ENCODE measurements around the gene GSG1L. TPM values are rescaled to one million over a fixed set of nuclear protein-coding genes. Genes with fewer than 3 reads are reported as not detected.

GSG1L gene
- polyA plus RNA-seq, 4 donors, result 0.63 to 1.9 (median 0.65) TPM

DNA sequence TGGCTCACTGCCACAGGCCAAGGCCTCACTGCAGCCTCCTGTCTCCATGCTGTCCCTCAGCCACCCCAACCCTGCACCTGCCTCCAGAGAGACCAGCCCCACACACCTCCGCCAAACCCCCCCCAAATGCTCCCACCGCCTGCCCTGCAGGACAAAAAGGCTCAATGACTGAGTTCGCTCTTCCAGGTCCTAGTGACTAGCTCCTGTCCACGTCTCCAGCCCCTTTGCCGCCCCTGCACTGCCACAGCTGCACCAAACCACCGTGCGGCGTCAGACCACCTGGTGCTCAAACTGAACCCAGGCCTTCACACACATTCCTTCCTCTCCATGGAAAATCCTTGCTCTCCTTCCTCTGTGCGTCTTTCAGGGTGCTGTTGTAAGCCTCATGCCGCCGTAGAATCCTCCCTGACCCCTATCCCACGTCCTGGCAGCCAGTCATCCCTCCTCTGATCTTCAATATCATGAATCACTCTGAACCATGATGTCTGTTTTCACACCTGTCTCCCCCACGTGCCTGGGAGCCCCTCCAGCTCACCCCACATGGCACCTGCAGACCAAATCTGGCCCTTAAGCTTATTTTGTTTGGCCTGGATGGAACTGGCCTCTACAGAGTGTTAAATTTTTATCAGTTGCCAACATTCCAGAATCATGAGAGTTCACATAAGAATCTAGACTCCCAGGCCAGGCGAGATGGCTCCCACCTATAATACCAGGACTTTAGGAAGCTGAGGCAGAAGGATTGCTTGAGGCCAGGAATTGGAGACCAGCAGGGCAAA is 4.3 kb upstream of the GSG1L start:
- no peak for DNase-seq (ENCODE audit: low read depth in 4 of 4, low spot score in 3 of 4)

DNA sequence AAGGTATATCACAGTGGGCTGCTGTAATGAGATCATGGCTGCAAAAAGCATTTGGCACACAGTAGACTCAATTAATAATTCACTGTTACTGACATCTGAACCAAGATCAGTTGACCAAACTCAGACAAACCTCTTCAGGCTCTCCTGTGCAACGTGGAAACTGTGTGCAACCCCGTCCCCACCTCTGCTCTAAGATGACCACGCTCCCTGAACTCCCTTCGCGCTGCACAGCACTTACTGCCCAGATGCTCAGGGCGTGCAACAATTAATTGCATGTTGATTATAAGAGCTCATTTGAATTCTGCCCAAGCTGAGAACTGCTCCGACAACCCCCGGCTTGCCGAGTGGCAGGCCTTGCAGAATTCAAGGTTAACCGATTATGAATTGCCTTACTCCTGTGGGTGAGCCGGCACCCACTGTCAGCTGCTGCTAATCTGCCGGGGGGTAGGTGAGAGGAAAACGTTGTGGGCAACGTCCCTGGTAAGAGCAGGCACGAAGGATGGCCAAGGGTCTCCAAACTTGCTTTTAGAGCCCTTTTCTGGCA is 1.3 kb upstream of the GSG1L start:
- no peak for DNase-seq (ENCODE audit: low read depth in 4 of 4, low spot score in 3 of 4)

DNA sequence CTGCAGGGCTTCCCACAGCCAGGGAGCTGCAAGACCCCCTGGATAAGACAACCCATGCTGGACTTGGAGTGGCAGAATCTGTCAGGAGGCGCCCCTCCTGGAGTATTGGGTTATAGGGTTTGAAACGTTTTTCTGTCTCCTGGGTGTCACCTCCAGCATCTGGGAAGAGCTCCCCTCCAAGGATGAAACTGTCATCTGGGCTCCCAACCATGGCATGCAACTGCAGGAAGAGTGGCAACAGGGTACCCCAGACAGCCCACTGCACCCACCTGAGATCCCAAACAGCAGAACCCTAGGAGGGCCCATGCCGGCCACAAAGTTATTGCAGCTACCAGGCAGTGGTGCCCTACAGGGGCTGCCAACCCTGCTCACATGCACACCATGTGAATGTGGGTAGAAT is 636 bp upstream of the GSG1L start:
- DNase-seq (ENCODE audit: low read depth in 4 of 4, low spot score in 3 of 4), result no peak

DNA sequence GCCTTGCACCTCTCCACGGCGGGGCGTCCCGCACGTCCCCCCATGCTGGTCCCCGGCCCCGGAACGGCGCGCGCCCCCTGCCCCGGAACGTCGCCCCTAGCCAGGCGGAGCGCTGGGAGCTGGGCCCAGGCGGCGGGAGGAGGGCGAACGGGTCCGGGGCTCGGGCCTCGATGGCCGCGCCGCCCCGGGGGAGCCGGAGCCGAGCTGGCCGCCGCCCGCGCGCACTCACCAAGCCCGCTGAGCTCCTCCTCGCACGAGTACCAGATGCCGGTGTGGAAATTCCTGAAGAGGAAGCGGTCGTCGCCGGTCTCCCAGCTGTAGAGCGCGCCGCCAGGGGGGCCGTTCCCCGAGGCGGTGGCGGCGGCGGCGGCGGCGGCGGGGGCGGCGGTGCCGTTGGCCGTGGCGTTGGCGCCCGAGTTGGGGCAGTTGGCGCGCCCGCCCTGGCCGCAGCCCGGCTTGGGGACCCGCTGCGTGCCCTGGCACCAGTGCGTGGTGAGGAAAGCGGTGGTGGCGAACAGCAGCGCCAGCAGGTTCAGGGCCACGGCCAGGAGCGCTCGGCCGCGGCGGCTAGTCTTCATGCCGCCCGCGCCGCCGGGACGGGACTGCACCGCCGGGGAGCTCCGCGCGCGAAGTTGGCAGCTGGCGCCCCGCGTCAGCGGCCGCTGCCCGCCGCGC is 530 bp downstream of the GSG1L start:
- DNase-seq (ENCODE audit: low read depth in 4 of 4, low spot score in 3 of 4), result no peak

DNA sequence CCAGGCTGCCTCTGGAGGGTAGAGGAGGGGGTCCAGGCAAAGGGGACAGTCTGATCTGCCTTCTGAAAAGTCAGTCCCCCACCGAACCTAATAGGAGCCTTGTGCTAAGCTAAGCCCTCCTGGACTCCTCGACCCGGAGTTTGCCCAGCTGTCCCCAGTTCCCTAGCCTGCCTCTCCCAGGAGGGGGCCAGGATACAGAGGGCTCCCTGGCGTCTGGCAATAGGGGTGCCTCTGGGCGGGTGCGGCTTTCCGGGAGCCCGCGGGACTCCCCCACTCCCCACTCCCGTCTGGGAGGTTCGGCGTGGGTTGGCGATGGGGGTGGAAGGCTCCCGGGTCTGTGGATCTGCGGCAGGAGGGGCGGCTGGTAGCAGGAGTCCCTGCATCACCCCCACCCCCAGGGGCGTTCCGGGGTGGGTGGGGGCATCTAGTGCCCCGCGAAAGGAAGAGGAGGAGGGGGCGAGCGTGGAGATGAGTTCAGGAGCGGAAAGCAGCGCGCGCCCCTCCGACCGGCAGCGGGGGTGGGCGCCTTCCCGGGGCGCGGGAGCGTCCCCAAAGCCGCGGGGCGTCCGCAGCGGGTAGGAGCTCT is 1.2 kb downstream of the GSG1L start:
- no peak for DNase-seq (ENCODE audit: low read depth in 4 of 4, low spot score in 3 of 4)

DNA sequence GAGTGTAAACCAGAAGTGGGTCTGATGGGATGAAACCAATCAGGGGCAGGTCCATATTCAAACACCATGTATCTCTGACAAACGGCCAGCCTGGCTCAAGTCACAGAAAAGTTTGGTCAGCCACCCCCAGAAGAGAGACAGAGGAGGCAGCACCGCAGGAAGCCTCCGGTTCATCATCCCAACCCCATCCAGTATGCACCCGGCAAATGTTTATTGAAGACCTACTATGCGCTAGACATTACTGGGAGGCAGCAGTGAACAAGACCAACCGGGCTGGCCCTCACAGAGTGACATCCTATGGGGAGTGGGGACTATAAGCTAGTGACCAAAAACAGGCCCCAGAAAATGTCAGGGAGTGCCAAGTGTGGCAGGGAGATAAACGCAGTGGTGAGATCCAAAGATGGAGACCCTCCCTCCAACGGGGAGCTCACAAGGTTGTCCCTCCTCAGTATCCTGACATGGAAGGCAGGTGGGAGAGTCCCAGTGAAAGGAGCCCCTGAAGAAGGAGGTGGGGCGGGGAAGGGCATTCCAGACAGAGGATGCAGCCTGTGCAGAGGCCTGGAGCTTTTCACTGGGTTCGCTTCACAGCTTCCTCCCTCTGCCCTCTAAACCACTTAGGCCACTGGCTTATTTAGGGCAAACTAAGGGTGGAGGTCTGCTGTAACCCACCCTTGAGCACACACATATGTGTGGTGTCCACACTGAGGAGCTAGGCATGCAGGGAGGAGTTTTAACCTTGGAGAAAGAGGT is 2.0 kb downstream of the GSG1L start:
- DNase-seq (ENCODE audit: low read depth in 4 of 4, low spot score in 3 of 4), result no peak

DNA sequence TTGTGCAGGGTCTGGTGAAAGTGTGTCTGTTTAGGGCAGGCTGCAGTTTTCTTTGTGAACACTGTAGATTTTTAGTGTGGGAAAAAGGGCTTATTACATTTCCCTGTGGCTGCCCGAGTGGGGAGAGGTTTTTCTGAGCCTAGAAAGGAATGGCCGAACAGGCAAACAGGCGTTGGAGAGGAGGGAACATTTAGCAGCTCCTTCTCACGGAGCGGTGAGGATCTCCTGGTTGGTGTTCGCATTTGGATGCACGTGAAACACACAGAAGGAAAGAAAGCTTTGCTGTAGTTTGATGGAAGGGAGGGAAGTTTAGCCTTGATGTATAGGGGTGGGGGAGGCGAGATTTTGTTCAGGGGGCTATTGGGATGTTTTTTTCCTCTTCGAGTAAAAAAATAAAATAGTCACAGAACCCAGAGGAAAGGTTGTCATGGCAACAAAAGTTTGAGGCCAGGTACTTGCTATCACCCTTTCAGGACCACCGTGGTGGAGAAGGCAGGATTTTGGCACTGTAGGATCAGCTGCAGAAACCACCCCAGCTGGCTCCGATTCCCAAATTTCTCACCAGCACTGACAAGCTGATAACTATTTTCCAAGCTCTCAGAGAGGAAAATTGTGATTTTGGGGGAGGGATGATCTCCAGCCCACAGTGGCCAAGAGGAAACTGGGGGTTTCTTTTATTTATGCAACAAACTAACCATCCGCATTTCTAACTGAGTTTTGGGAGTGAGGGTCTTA is 3.5 kb downstream of the GSG1L start:
- DNase-seq (ENCODE audit: low read depth in 4 of 4, low spot score in 3 of 4), result no peak

DNA sequence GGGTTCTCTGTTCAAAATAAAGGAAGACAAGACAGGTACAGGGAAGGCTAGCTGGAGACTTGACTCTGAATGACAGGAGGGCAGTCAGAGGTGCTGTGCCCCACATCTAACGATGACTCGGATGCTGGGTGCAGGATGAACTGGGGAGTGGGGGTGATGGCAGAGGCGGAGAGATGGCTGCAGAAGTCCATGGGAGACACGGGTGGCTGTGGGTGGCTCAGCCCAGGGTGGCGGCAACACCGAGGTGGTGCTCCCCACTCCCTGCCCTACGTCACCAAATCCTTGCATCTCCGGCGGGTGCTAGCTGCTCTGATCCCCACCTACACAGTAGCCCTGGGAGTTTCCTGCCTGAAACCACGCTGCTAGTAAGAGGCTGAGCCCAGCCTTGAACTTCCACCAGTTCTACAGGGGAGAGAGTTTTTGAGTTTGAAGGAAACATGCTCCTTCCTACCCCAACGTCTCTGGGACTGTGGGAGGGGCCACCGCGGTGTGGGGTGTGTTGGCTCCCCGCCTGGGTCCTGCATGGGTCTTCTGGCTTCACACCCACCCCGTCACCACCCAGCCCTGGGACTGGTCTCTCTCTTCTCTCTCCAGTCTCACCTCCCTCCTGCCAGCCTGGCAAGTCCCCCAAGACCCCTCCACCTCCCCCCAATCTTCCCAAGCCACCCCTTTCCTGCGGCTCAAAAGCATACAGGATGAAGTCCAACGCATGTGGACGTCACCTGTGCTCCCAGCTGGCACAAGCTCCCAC is 4.5 kb downstream of the GSG1L start:
- no peak for DNase-seq (ENCODE audit: low read depth in 4 of 4, low spot score in 3 of 4)

DNA sequence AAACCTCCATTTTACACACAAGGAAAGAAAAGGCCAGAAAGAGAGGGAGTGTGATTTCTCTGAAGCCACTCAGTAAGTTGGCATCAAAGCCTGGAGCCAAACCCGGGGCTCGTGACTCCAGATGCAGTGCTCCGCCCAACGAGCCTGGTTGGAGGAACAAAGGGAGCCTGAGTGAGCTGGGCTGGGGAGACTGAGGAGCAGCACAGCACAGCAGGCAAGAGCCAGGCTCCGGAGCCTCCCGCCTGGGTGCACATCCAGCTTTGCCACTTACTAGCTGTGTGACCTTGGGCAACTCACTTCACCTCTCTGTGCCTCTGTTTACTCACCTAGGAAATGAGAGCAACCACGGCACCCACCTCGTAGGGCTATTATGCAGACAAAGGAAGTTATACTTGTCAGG is 5.6 kb downstream of the GSG1L start:
- no peak for DNase-seq (ENCODE audit: low read depth in 4 of 4, low spot score in 3 of 4)

DNA sequence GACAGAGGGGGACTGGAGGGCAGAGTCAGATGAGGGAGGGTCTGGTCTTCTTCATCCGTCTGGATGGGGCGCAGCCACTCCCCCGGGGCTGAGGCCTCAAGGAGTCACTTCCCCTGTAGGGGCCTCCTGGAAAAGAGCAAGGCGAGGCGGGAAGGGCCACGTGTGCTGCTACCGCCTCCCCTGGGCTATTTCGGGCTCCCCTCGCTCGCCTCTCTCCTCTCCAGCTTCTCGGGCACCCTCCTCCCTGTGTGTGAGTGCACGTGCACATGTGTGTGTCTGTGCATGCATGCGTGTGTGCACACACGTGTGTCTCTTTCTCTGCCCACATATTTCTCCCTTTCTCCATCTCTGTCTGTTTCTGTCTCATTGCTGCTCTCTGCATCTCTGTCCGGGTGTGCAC is 10.1 kb downstream of the GSG1L start:
- DNase-seq (ENCODE audit: low read depth in 4 of 4, low spot score in 3 of 4), result no peak

DNA sequence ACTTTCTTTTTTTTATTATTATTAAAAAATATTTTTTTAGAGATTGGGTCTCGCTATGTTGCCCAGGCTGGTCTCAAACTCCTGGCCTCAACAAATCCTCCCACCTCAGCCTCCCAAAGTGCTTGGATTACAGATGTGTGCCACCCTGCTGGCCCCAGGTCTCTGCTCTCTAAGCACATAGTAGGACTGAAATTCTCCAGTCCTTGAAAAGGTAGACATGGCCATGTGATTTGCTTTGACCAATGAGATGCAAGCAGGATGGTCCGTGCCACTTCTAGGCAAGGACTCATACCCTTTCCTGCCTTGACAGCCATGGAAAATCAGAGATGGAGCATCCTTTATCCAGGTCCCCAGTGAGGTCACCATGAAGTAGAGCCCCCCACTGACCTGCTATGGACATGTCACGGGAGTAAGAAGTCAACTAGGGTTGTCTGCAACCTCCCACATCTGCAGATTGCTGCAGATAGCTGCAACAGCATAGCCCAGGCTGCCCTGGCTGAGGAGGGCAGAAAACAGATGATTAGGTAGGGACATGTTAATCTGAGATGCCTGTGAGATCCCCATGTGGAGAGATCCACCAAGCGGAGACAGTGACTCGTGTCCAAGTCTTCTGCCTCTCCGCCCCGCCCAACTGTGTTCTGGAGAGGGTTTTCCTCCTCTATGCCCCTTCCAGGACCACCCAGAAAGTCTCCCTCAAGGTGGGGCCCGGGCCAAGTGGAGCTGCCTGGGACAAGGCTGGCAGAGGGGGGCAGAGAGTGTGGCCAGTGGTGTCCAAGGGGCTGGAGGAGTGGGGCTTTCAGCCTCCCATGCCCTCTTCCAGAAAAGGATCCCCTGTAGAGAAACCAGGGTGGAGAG is 11.0 kb downstream of the GSG1L start:
- DNase-seq (ENCODE audit: low read depth in 4 of 4, low spot score in 3 of 4), result no peak

DNA sequence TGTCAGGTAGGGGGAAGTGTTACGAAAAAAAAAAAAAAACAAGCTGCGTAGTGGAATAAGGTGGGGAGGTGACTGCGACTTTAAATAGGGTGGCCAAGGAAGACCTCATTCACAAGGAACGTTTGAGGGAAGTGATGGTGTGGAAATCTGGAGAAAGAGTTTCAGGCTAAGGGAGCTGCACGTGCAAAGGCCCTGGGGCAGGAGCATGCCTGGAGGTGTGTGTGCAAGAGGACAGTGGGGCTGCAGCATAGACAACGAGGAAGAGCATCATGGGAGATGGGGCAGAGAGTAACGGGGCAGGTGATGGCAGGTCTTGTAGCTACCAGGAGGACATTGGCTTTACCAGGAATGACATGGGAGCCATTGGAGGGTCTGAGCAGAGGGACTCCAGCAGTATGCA is 12.0 kb downstream of the GSG1L start:
- DNase-seq (ENCODE audit: low read depth in 4 of 4, low spot score in 3 of 4), result no peak

DNA sequence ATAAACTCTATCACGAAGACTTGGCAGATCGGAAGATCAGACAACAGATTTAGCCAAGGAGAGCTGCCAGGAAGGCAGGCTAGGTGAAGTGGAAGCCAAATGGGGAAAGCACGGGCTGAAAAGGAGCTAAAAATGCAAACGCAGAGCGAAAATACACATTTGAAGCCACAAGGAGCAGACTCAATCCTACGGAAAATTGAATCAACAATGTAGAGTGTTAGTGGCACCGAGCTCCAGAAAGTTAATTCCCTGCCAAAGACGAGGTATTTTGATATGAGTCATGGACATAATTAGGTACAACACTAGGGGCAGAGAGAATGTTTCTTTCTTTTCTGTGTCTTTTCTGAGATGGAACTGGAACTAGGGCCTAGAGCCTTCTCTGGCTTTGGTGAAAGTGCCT is 20.7 kb downstream of the GSG1L start:
- DNase-seq (ENCODE audit: low read depth in 4 of 4, low spot score in 3 of 4), result no peak

DNA sequence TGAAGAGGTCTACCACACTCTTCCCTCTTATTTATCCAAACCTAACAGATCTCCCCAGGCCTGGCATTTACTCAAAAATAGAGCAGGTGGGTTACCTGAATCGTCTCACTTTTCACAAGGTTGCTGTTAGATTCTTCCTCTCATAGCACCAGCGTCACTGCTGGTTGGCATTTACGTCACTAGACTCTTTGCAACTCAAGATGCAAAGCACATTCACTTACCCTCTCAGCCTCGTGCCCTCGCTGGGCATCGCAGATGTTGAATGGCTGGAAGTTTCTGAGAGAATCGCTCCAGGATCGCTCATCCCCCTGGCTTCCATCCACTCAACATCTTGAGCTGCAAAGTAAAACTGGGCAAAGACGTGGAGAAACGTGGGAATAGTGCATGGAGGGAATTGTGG is 21.9 kb downstream of the GSG1L start:
- no peak for DNase-seq (ENCODE audit: low read depth in 4 of 4, low spot score in 3 of 4)

DNA sequence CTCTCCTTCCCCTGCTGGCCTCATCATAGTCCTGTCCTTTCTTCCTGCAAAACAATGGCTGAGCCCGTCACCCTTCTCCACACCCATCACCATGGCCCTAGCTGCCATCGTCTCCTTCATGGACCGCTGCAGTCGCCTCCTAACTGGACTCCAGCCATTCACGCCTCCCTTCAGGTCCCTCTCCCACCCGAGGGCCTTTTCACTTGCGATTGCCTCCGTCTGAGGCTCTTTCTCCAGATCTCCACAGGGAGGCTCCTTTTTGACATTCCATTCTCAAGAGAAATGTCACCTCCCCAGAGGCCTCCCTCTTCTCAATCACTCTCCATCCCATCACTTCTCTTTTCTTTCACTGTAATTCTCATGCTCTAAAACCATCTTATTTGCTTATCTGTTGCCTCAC is 23.5 kb downstream of the GSG1L start:
- DNase-seq (ENCODE audit: low read depth in 4 of 4, low spot score in 3 of 4), result no peak

DNA sequence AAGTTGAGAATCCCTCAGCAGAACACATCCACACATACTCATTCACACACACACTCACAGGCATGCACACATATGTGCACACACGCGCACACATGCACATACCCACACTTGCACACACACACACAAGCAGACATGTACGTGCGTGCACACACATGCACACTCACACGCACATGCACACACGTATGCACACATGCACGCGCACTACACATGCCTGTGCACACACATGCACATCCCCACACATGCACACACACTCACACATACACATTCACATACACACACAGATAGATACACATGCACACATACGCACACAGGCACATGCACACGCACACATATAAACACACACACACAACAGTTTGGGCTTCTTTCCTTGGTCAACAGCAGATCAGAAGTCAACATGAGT is 24.0 kb downstream of the GSG1L start:
- DNase-seq (ENCODE audit: low read depth in 4 of 4, low spot score in 3 of 4), result no peak

DNA sequence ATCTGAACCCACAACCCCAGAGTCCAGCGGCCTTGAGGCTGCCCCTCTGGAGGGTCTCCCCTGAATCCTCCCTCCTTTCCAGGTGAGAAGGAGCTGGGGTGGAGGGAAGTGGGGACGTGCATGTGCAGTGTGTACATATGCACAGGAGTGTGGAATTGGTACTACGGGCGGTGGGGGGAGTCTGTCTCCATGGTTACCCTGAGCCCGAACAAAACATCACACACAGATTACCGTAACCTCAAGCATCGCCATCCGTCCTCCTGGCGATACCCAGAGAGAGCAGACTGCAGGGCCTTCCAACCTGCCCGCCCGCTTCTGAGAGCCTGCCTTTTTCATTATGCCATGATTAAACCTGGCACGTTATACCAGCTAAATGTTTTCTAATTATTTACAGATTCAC is 25.1 kb downstream of the GSG1L start:
- no peak for DNase-seq (ENCODE audit: low read depth in 4 of 4, low spot score in 3 of 4)

DNA sequence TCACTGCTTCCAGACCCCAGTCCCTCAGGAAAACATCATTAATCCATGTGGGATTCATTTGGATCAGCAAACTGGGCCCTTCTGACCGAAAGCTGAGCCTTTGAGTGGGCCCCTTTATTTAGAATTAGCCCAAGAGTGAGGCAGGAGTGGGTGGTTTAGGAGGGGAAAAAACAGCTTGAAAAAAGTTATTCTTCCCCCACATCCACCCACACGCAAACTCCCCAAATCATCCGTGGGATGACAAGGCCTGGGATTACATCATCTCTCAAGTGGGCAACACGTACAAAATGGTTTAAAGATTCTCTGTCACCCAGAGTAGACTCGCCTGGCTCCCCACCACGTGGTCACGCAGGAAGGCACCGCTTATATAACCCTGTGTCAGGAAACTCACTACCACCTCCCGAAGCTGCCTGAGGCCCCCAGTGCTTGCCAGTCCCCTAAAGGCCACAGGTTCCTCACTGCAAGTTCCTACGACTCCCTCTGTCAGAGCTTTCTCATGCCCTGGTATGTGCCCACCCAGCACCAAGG is 27.6 kb downstream of the GSG1L start:
- DNase-seq (ENCODE audit: low read depth in 4 of 4, low spot score in 3 of 4), result no peak

DNA sequence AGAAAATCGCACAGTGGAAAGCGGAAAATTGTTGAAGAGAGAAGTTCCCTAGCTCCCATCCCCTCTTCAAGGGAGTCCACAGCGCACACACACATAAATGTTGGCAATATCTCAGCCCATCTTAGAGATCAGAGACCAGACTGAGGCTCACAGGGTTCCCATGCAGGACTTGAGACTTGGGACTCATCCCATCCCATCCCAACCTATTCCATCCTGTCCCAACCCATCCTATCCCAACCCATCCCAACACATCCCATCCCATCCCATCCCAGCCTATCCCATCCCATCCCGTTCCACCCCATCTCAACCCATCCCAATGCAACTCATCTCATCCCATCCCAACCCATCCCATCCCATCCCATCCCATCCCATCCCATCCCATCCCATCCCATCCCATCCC is 29.6 kb downstream of the GSG1L start:
- DNase-seq (ENCODE audit: low read depth in 4 of 4, low spot score in 3 of 4), result no peak

Measured in left renal pelvis (tissue), 4 donors.